ENCODE measurements around the gene RABGGTA.

DNA sequence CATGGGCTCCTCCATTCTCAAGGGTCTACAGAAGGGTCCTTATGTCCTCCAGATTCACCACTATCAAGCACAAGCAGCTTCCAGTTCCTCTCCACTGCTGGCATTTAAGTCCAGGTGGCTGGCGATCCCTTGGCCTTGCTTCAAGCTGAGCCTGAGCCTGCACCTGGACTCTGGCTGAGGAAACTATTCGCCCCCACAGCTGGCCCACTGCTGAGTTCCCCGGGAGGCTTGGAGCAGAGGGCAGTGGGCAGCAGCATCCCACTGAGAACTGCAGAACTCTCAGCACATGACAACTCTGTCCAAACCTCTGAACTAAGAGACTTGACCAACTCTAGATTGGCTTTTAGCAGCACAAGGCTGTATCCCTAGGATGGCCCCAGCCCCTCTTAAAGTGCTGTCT is 11.3 kb upstream of the RABGGTA start:
- TF ChIP-seq FOXP2 (optimal IDR thresholded peaks at IDR 0.05; ENCODE audit: borderline replicate concordance, extremely low read depth, extremely low read length, insufficient read depth) (no peak), TAF1 (IDR thresholded peaks at IDR 0.05; ENCODE audit: borderline replicate concordance, insufficient read depth, low read length) (no peak), SIN3A (IDR thresholded peaks at IDR 0.05; ENCODE audit: borderline replicate concordance, insufficient read depth, low read length) (no peak), POLR2AphosphoS5 (IDR thresholded peaks at IDR 0.05; ENCODE audit: low read depth, low read length) (no peak)

Data from PFSK-1 (cell line).